ENCODE data around the gene APBA2.

GRCh38 chr15:29106551-29107290 lies 220.9 kb downstream of the APBA2 start:
- no peak for TF ChIP-seq CTCF (conservative IDR thresholded peaks at IDR 0.05; ENCODE audit: low read length)
- no peak for TF ChIP-seq EZH2phosphoT487 (IDR thresholded peaks at IDR 0.05; ENCODE audit: borderline replicate concordance, low read depth, low read length)

Measured in OCI-LY7 (cell line).